NCI-H748 (cell line): ENCODE data around the gene NKAIN2.
"Not testable (repeated sequence)": the region's sequence is repeated elsewhere in the genome, so short reads cannot be mapped to it uniquely, and the experiment has no call there.

Experiments
- DNase-seq: peaks from one replicate; lab custom pipeline; 2025; ENCODE audit not compliant: unreplicated experiment; lab: John Stamatoyannopoulos, UW

The NKAIN2 gene

GRCh38 chr6:124551711-124552233, 748.1 kb downstream of the NKAIN2 start:
- DNase-seq, result no peak

- peak; percentile 15 for DNase-seq
Observed at GRCh38 chr6:124557873-124558272, 754.2 kb downstream of the NKAIN2 start.

- not testable (repeated sequence) for DNase-seq
Observed at GRCh38 chr6:124560078-124560477, 756.4 kb downstream of the NKAIN2 start.

GRCh38 chr6:124560873-124561567, 757.4 kb downstream of the NKAIN2 start:
- no peak for DNase-seq

- no peak for DNase-seq
Observed at GRCh38 chr6:124561635-124562130, 758.0 kb downstream of the NKAIN2 start.

GRCh38 chr6:124564125-124564524, 760.5 kb downstream of the NKAIN2 start:
- not testable (repeated sequence) for DNase-seq

GRCh38 chr6:124567401-124567800, 763.7 kb downstream of the NKAIN2 start:
- no peak for DNase-seq

GRCh38 chr6:124573953-124574352, 770.3 kb downstream of the NKAIN2 start:
- DNase-seq, result no peak

- DNase-seq, result no peak
Observed at GRCh38 chr6:124577734-124578281, 774.1 kb downstream of the NKAIN2 start.

- DNase-seq, result no peak
Observed at GRCh38 chr6:124590001-124590400, 786.3 kb downstream of the NKAIN2 start.

- DNase-seq, result no peak
Observed at GRCh38 chr6:124599656-124600055, 796.0 kb downstream of the NKAIN2 start.

GRCh38 chr6:124604719-124605118, 801.1 kb downstream of the NKAIN2 start:
- DNase-seq, result no peak

- no peak for DNase-seq
Observed at GRCh38 chr6:124607119-124607627, 803.5 kb downstream of the NKAIN2 start.

- DNase-seq, result no peak
Observed at GRCh38 chr6:124613031-124613430, 809.4 kb downstream of the NKAIN2 start.

- DNase-seq, result no peak
Observed at GRCh38 chr6:124622351-124622750, 818.7 kb downstream of the NKAIN2 start.

GRCh38 chr6:124633655-124634054, 830.0 kb downstream of the NKAIN2 start:
- DNase-seq, result no peak

- DNase-seq, result no peak
Observed at GRCh38 chr6:124640432-124640831, 836.8 kb downstream of the NKAIN2 start.

- no peak for DNase-seq
Observed at GRCh38 chr6:124655866-124656265, 852.2 kb downstream of the NKAIN2 start.

- no peak for DNase-seq
Observed at GRCh38 chr6:124658053-124658452, 854.4 kb downstream of the NKAIN2 start.

GRCh38 chr6:124659427-124659826, 855.8 kb downstream of the NKAIN2 start:
- DNase-seq, result peak; percentile 4

GRCh38 chr6:124660185-124660584, 856.5 kb downstream of the NKAIN2 start:
- DNase-seq, result no peak

- no peak for DNase-seq
Observed at GRCh38 chr6:124661097-124661661, 857.5 kb downstream of the NKAIN2 start.
